ENCODE data around the gene ZNF724. TPM values are rescaled to one million over a fixed set of nuclear protein-coding genes. Genes with fewer than 3 reads are reported as not detected.
"Not testable (repeated sequence)": the region's sequence is repeated elsewhere in the genome, so short reads cannot be mapped to it uniquely, and the experiment has no call there.

ZNF724 gene
- total RNA-seq, 2 donors from 2014 or later = 1.4 TPM

- H3K4me1 ChIP-seq = no peaks in the 10 kb centered on the region
- no peaks in the 10 kb centered on the region for H3K27me3 ChIP-seq
- no peaks in the 10 kb centered on the region for H3K36me3 ChIP-seq
- H3K27ac ChIP-seq = no peak overlapping the region
- H3K9me3 ChIP-seq = no peaks in the 10 kb centered on the region
- peak; percentile 21 to 73 for TF ChIP-seq CTCF (IDR thresholded peaks at IDR 0.05)
- H3K4me3 ChIP-seq = no peak overlapping the region
- DNase-seq (ENCODE audit: low spot score) = no peak
These were observed 33.7 kb upstream of the ZNF724 start for GRCh38 chr19:23283925-23284324.

GRCh38 chr19:23281663-23282276 is 31.6 kb upstream of the ZNF724 start:
- H3K4me1 ChIP-seq = no peaks in the 10 kb centered on the region
- no peak for DNase-seq (ENCODE audit: low spot score)
- no peaks in the 10 kb centered on the region for H3K9me3 ChIP-seq

GRCh38 chr19:23278118-23278517 is 27.9 kb upstream of the ZNF724 start:
- H3K36me3 ChIP-seq; DNase-seq (ENCODE audit: low spot score); H3K9me3 ChIP-seq; H3K4me3 ChIP-seq; H3K27ac ChIP-seq; H3K27me3 ChIP-seq; H3K4me1 ChIP-seq: not testable (repeated sequence)

More at GRCh38 chr19:23281663-23282276, 31.6 kb upstream of the ZNF724 start:
- Histone ChIP-seq H3K36me3 (no peaks in the 10 kb centered on the region), H3K27me3 (no peaks in the 10 kb centered on the region), H3K27ac (no peak overlapping the region), H3K4me3 (no peak overlapping the region)
- no peak for TF ChIP-seq CTCF (IDR thresholded peaks at IDR 0.05)

GRCh38 chr19:23273590-23274412 is 23.6 kb upstream of the ZNF724 start:
- peak overlapping the region; percentile 78 to 83 for H3K27ac ChIP-seq
- no peaks in the 10 kb centered on the region for H3K36me3 ChIP-seq
- no peaks in the 10 kb centered on the region for H3K9me3 ChIP-seq
- H3K4me3 ChIP-seq = peak overlapping the region; percentile 68 to 95
- DNase-seq (ENCODE audit: low spot score) = peak; percentile 96
- no peak for TF ChIP-seq CTCF (IDR thresholded peaks at IDR 0.05)
- no peaks in the 10 kb centered on the region for H3K27me3 ChIP-seq
- H3K4me1 ChIP-seq = peaks cover 0 to 13% of the 10 kb centered on the region in 2 donors

GRCh38 chr19:23273022-23273589 is 22.9 kb upstream of the ZNF724 start:
- TF ChIP-seq CTCF (IDR thresholded peaks at IDR 0.05) = no peak
- peaks cover 0 to 13% of the 10 kb centered on the region in 2 donors for H3K4me1 ChIP-seq
- peak overlapping the region; percentile 68 to 95 for H3K4me3 ChIP-seq
- H3K9me3 ChIP-seq = no peaks in the 10 kb centered on the region
- H3K27me3 ChIP-seq = no peaks in the 10 kb centered on the region
- peaks cover 5% of the 10 kb centered on the region for H3K36me3 ChIP-seq
- peak; percentile 60 for DNase-seq (ENCODE audit: low spot score)
- peak overlapping the region; percentile 78 to 83 for H3K27ac ChIP-seq

Data from right atrium auricular region (tissue), 2 donors.